HepG2 (cell line): ENCODE results near the gene CHMP1A. TPM values are rescaled to one million over a fixed set of nuclear protein-coding genes. Genes with fewer than 3 reads are reported as not detected.

Source experiments
- AGO2 ChIP-seq: fragments of 200-400 bp; formaldehyde crosslinking; optimal IDR thresholded peaks from 2 replicates; pipeline ENCODE3; 2017; ENCODE audit warnings: mild to moderate bottlenecking, low read depth, low read length, moderate library complexity
- LCORL ChIP-seq, 2 experiments: fragments of 450-650 bp in 1 of 2; sonication (generic) in 1 of 2; formaldehyde crosslinking in 1 of 2; IDR thresholded peaks; 2 replicates each; pipeline versions ENCODE4 v1.5.0 to v1.6.1; 2017 to 2020; ENCODE audit warnings: antibody characterized with exemption in 1 of 2, missing genetic modification reagents in 1 of 2
- NR1H2 ChIP-seq: sonication (generic); formaldehyde crosslinking; IDR thresholded peaks from 2 replicates; pipeline ENCODE4 v1.8.1; 2022; ENCODE audit warnings: low read depth, missing genetic modification reagents, borderline replicate concordance
- RARA ChIP-seq: IDR thresholded peaks from 2 replicates; pipeline ENCODE4 v1.6.1; 2016; ENCODE audit warnings: missing genetic modification reagents, missing compliant biosample characterization
- SOX13 ChIP-seq, 3 experiments: fragments of 450-650 bp in 1 of 3; sonication (generic) in 1 of 3; formaldehyde crosslinking in 1 of 3; IDR thresholded peaks in 2 of 3; conservative IDR thresholded peaks in 1 of 3; 2 replicates each; pipeline versions ENCODE4 v1.5.0 to v1.6.1; 2016 to 2020; ENCODE audit warnings: antibody characterized with exemption in 1 of 3, mild to moderate bottlenecking in 1 of 3, missing compliant biosample characterization in 1 of 3, missing genetic modification reagents in 1 of 3, moderate library complexity in 1 of 3
- ZNF329 ChIP-seq: sonication (generic); formaldehyde crosslinking; IDR thresholded peaks from 2 replicates; pipeline ENCODE4 v1.9.0; 2021; ENCODE audit warnings: low read depth, mild to moderate bottlenecking, missing genetic modification reagents
- ZNF446 ChIP-seq: sonication (generic); formaldehyde crosslinking; IDR thresholded peaks from 2 replicates; pipeline ENCODE4 v1.5.0; 2020; ENCODE audit warnings: mild to moderate bottlenecking, missing genetic modification reagents
- ZNF558 ChIP-seq: sonication (generic); formaldehyde crosslinking; IDR thresholded peaks from 2 replicates; pipeline ENCODE4 v1.9.0; 2022; ENCODE audit warnings: mild to moderate bottlenecking, missing genetic modification reagents, borderline replicate concordance
- polyA plus RNA-seq, 8 experiments: library from polyadenylated mRNA; depleted of rRNA in 3 of 8; stranded (reverse) in 7 of 8; unstranded in 1 of 8; fragments of >200 nt; fragmentation: Illumina TruSeq in 4 of 8; extraction: Trizol in 4 of 8; gene quantifications; 2 replicates each; pipeline versions ENCODE4 v1.2.1 to v1.2.3, GENCODE V29; 2011 to 2016; ENCODE audit warnings: low read depth in 4 of 8, missing spikeins in 1 of 8, mixed read lengths in 1 of 8; ENCODE audit not compliant: insufficient read depth in 1 of 8
- total RNA-seq, 5 experiments: library from RNA; depleted of rRNA; stranded (reverse); fragments of >200 nt; fragmentation: Illumina TruSeq; extraction: Trizol; gene quantifications; 2 replicates each; pipeline ENCODE4 v1.2.3, GENCODE V29; 2016; ENCODE audit warnings: low read depth in 1 of 5
- TF ChIP-seq, protein P1 (sequence below): sonication (generic); formaldehyde crosslinking; IDR thresholded peaks from 2 replicates; pipeline ENCODE4 v1.5.0; 2020; ENCODE audit warnings: mild to moderate bottlenecking, missing genetic modification reagents
- TF ChIP-seq, protein P2 (sequence below): sonication (generic); formaldehyde crosslinking; IDR thresholded peaks from 2 replicates; pipeline ENCODE4 v1.5.0; 2020; ENCODE audit warnings: mild to moderate bottlenecking, missing genetic modification reagents
- TF ChIP-seq, protein P3 (sequence below): sonication (generic); formaldehyde crosslinking; IDR thresholded peaks from 2 replicates; pipeline ENCODE4 v1.5.1; 2020; ENCODE audit warnings: mild to moderate bottlenecking, moderate library complexity, missing genetic modification reagents
- TF ChIP-seq, protein P4 (sequence below): sonication (generic); formaldehyde crosslinking; IDR thresholded peaks from 2 replicates; pipeline ENCODE4 v1.4.0; 2020; ENCODE audit warnings: mild to moderate bottlenecking, missing genetic modification reagents
- TF ChIP-seq, protein P5 (sequence below): sonication (generic); formaldehyde crosslinking; IDR thresholded peaks from 2 replicates; pipeline ENCODE4 v1.8.0; 2022; ENCODE audit warnings: missing genetic modification reagents, mild to moderate bottlenecking, moderate library complexity, borderline replicate concordance

Gene CHMP1A
- total and polyA plus RNA-seq, 2 of the 13 experiments (the other 11 are each of a cell fraction or from before 2014, with no cell fraction given), result 69.4 to 73.3 TPM

DNA sequence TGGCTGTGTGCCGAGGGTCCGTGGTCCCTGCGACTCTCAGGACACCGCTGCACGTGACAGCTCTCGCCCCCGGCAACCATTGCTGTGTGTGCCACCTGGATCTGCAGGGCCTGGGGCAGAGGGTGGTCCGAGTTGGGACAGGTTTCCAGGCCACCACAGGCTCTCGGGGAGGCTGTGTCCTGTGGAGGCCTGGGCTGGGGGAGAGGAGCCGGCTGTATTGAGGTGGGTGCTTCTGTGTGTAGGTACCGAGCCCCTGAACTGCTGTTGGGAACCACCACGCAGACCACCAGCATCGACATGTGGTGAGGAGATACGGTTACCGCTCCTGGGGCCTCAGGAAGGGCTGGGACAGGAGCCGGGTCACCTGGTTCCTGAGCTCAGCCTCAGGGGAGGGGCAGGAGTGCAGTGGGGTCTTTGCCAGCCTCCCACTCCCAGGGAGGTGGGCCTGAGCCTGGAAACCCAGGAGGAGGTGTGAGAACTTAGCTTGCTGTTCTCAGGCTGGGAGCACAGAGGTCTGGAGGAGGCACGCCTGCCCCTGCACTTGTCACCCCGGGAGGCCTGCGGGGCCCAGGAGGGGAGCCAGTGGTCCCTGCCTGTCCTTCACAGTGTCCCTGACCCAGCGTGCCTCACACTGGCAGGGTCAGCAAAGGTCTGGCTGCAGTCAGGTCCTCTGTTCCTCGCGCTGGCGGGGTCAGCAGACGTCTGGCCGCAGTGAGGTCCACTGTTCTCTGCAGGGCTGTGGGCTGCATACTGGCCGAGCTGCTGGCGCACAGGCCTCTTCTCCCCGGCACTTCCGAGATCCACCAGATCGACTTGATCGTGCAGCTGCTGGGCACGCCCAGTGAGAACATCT, 36.6 kb upstream of the CHMP1A start (continued):
- TF ChIP-seq, protein P1, sequence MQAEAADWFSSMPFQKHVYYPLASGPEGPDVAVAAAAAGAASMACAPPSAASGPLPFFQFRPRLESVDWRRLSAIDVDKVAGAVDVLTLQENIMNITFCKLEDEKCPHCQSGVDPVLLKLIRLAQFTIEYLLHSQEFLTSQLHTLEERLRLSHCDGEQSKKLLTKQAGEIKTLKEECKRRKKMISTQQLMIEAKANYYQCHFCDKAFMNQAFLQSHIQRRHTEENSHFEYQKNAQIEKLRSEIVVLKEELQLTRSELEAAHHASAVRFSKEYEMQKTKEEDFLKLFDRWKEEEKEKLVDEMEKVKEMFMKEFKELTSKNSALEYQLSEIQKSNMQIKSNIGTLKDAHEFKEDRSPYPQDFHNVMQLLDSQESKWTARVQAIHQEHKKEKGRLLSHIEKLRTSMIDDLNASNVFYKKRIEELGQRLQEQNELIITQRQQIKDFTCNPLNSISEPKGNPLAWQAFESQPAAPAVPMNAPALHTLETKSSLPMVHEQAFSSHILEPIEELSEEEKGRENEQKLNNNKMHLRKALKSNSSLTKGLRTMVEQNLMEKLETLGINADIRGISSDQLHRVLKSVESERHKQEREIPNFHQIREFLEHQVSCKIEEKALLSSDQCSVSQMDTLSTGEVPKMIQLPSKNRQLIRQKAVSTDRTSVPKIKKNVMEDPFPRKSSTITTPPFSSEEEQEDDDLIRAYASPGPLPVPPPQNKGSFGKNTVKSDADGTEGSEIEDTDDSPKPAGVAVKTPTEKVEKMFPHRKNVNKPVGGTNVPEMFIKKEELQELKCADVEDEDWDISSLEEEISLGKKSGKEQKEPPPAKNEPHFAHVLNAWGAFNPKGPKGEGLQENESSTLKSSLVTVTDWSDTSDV (CRISPR knock-in tag), result 0 out of 2 replicates have a peak, but pooled peaks have one; percentile 6
- TF ChIP-seq LCORL (IDR thresholded peaks at IDR 0.05) (no peak), LCORL (CRISPR knock-in tag; IDR thresholded peaks at IDR 0.05) (peak; percentile 84), ZNF558 (CRISPR knock-in tag) (no peak), ZNF329 (0 out of 2 replicates have a peak, but pooled peaks have one; percentile 5), RARA (CRISPR knock-in tag) (peak; percentile 98), AGO2 (peak; percentile 20), SOX13 (IDR thresholded peaks at IDR 0.05) (no peak), SOX13 (CRISPR knock-in tag; conservative IDR thresholded peaks at IDR 0.05 in 1 of 2, IDR thresholded peaks at IDR 0.05 in 1 of 2) (peak in 1 of 2 experiments; percentile 63; a peak in 2 of 4 replicates), ZNF446 (CRISPR knock-in tag) (peak; percentile 13; the same call in 1 of the 2 replicates), NR1H2 (CRISPR knock-in tag) (peak; percentile 37; the same call in 1 of the 2 replicates)
- TF ChIP-seq, protein P2, sequence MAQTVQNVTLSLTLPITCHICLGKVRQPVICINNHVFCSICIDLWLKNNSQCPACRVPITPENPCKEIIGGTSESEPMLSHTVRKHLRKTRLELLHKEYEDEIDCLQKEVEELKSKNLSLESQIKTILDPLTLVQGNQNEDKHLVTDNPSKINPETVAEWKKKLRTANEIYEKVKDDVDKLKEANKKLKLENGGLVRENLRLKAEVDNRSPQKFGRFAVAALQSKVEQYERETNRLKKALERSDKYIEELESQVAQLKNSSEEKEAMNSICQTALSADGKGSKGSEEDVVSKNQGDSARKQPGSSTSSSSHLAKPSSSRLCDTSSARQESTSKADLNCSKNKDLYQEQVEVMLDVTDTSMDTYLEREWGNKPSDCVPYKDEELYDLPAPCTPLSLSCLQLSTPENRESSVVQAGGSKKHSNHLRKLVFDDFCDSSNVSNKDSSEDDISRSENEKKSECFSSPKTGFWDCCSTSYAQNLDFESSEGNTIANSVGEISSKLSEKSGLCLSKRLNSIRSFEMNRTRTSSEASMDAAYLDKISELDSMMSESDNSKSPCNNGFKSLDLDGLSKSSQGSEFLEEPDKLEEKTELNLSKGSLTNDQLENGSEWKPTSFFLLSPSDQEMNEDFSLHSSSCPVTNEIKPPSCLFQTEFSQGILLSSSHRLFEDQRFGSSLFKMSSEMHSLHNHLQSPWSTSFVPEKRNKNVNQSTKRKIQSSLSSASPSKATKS, result no peak
- TF ChIP-seq, protein P3, sequence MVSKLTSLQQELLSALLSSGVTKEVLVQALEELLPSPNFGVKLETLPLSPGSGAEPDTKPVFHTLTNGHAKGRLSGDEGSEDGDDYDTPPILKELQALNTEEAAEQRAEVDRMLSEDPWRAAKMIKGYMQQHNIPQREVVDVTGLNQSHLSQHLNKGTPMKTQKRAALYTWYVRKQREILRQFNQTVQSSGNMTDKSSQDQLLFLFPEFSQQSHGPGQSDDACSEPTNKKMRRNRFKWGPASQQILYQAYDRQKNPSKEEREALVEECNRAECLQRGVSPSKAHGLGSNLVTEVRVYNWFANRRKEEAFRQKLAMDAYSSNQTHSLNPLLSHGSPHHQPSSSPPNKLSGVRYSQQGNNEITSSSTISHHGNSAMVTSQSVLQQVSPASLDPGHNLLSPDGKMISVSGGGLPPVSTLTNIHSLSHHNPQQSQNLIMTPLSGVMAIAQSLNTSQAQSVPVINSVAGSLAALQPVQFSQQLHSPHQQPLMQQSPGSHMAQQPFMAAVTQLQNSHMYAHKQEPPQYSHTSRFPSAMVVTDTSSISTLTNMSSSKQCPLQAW (CRISPR knock-in tag), result peak; percentile 38; the same call in 1 of the 2 replicates
- TF ChIP-seq, protein P4, sequence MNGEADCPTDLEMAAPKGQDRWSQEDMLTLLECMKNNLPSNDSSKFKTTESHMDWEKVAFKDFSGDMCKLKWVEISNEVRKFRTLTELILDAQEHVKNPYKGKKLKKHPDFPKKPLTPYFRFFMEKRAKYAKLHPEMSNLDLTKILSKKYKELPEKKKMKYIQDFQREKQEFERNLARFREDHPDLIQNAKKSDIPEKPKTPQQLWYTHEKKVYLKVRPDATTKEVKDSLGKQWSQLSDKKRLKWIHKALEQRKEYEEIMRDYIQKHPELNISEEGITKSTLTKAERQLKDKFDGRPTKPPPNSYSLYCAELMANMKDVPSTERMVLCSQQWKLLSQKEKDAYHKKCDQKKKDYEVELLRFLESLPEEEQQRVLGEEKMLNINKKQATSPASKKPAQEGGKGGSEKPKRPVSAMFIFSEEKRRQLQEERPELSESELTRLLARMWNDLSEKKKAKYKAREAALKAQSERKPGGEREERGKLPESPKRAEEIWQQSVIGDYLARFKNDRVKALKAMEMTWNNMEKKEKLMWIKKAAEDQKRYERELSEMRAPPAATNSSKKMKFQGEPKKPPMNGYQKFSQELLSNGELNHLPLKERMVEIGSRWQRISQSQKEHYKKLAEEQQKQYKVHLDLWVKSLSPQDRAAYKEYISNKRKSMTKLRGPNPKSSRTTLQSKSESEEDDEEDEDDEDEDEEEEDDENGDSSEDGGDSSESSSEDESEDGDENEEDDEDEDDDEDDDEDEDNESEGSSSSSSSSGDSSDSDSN, result peak; percentile 52; the same call in 1 of the 2 replicates
- TF ChIP-seq, protein P5, sequence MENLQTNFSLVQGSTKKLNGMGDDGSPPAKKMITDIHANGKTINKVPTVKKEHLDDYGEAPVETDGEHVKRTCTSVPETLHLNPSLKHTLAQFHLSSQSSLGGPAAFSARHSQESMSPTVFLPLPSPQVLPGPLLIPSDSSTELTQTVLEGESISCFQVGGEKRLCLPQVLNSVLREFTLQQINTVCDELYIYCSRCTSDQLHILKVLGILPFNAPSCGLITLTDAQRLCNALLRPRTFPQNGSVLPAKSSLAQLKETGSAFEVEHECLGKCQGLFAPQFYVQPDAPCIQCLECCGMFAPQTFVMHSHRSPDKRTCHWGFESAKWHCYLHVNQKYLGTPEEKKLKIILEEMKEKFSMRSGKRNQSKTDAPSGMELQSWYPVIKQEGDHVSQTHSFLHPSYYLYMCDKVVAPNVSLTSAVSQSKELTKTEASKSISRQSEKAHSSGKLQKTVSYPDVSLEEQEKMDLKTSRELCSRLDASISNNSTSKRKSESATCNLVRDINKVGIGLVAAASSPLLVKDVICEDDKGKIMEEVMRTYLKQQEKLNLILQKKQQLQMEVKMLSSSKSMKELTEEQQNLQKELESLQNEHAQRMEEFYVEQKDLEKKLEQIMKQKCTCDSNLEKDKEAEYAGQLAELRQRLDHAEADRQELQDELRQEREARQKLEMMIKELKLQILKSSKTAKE (CRISPR knock-in tag), result peak; percentile 98
